NCI-H524 treated with DMSO at 0.1 percent for 48 hours (cell line): ENCODE measurements around the gene SPINK13.
A peak's percentile ranks its signal among the peaks of the same experiment; 100 is the strongest.

Experiments used
- DNase-seq: peaks from one replicate; lab custom pipeline; 2025; lab: John Stamatoyannopoulos, UW

The SPINK13 gene

GRCh38 chr5:148312153-148312552 is 43.6 kb downstream of the SPINK13 start, which contains the start of gene SPINK7:
SPINK7 (plus strand) TSS chr5:148312423; CDS start chr5:148312484, 61 bp downstream.
- no peak for DNase-seq

- no peak for DNase-seq
Measured at GRCh38 chr5:148314187-148314586, 45.6 kb downstream of the SPINK13 start.

- DNase-seq: no peak
Measured at GRCh38 chr5:148314731-148315130, 46.1 kb downstream of the SPINK13 start.

- peak; percentile 42 for DNase-seq
Measured at GRCh38 chr5:148320011-148320963, 51.7 kb downstream of the SPINK13 start.

GRCh38 chr5:148333262-148333849 is 64.8 kb downstream of the SPINK13 start:
- DNase-seq: no peak

- no peak for DNase-seq
Measured at GRCh38 chr5:148335259-148335658, 66.7 kb downstream of the SPINK13 start, which contains the start of gene SPINK9. SPINK9 (plus strand) TSS chr5:148335559; CDS start chr5:148335614, 55 bp downstream.
